ENCODE measurements around the gene SSX3. TPM values are rescaled to one million over a fixed set of nuclear protein-coding genes. Genes with fewer than 3 reads are reported as not detected.
"Not testable (repeated sequence)": the region's sequence is repeated elsewhere in the genome, so short reads cannot be mapped to it uniquely, and the experiment has no call there.

SSX3 gene
- total RNA-seq, result not detected

- not testable (repeated sequence) for DNase-seq
Observed at GRCh38 chrX:48356315-48357094, at the start of gene SSX3. Gene SSX3, minus strand, starts transcription at chrX:48356703. Its CDS starts 1,454 bp downstream, at chrX:48355249.

- not testable (repeated sequence) for DNase-seq
Observed at GRCh38 chrX:48397825-48398224, 41.3 kb upstream of the SSX3 start.

- not testable (repeated sequence) for DNase-seq
Observed at GRCh38 chrX:48396931-48397330, 40.4 kb upstream of the SSX3 start.

GRCh38 chrX:48383239-48383638, 26.7 kb upstream of the SSX3 start, which contains the start of gene SSX4:
Gene SSX4, plus strand, starts transcription at chrX:48383539. Its CDS starts 515 bp downstream, at chrX:48384054.
- DNase-seq, result not testable (repeated sequence)

GRCh38 chrX:48370408-48370807, 13.9 kb upstream of the SSX3 start:
- DNase-seq, result not testable (repeated sequence)

- DNase-seq, result not testable (repeated sequence)
Observed at GRCh38 chrX:48367717-48368408, 11.4 kb upstream of the SSX3 start.

- DNase-seq, result not testable (repeated sequence)
Observed at GRCh38 chrX:48359281-48359680, 2.8 kb upstream of the SSX3 start.

- no peak for DNase-seq
Observed at GRCh38 chrX:48357681-48358080, 1.2 kb upstream of the SSX3 start.

- not testable (repeated sequence) for DNase-seq
Observed at GRCh38 chrX:48346059-48346458, 10.4 kb downstream of the SSX3 start.

GRCh38 chrX:48313996-48314395, 42.5 kb downstream of the SSX3 start:
- DNase-seq, result not testable (repeated sequence)

GRCh38 chrX:48306175-48306574, 50.3 kb downstream of the SSX3 start:
- DNase-seq, result no peak

Small RNA genes within 50 kb of the gene (small RNA-seq; reads per million reads assigned to genes)
- not detected for gene AL606490.7 (ENCODE audit: low replicate concordance)
- gene AL606490.9 (ENCODE audit: low replicate concordance), result not detected

Other genes starting within 250 kb of the SSX3 start
- gene SPACA5B, start 226.1 kb downstream of the SSX3 start, total RNA-seq, result not detected
- gene SSX5, start 159.9 kb downstream of the SSX3 start, total RNA-seq, result not detected
- not detected for gene SSX1, start 101.3 kb downstream of the SSX3 start, total RNA-seq
- gene SSX4, start 26.8 kb upstream of the SSX3 start, total RNA-seq, result not detected
- gene SSX4B, start 55.3 kb upstream of the SSX3 start, total RNA-seq, result not detected
- gene SLC38A5, start 113.6 kb upstream of the SSX3 start, total RNA-seq, result 5.9 TPM
- gene FTSJ1, start 119.5 kb upstream of the SSX3 start, total RNA-seq, result 18.4 TPM
- gene PORCN, start 152.3 kb upstream of the SSX3 start, total RNA-seq, result 3.2 TPM
- 34.0 TPM for gene EBP, start 165.1 kb upstream of the SSX3 start, total RNA-seq
- gene TBC1D25, start 183.0 kb upstream of the SSX3 start, total RNA-seq, result 4.8 TPM
- gene RBM3, start 217.8 kb upstream of the SSX3 start, total RNA-seq, result 167 TPM
- 38.6 TPM for gene WDR13, start 240.8 kb upstream of the SSX3 start, total RNA-seq